ENCODE measurements around the gene CDT1. TPM values are rescaled to one million over a fixed set of nuclear protein-coding genes. Genes with fewer than 3 reads are reported as not detected.

CDT1 gene
- total and polyA plus RNA-seq, 2 donors (not counting 1 experiment from before 2014, with no cell fraction given) = 1.3 to 3.6 TPM

- H2AFZ ChIP-seq (ENCODE audit: low read length) = no peak overlapping the region
- no peak overlapping the region for H3K27ac ChIP-seq (ENCODE audit: insufficient read depth, low read length)
- H3K27me3 ChIP-seq (ENCODE audit: control insufficient read depth, insufficient read depth, low read length) = no peaks in the 10 kb centered on the region
- DNase-seq (ENCODE audit: low read depth in 2 of 2) = no peak
- peaks cover 4% of the 10 kb centered on the region for H3K4me1 ChIP-seq (ENCODE audit: control insufficient read depth, extremely low read depth, insufficient read depth, low read length)
- H3K9me3 ChIP-seq (ENCODE audit: control insufficient read depth, insufficient read depth, low read depth, low read length) = no peaks in the 10 kb centered on the region
- no peak overlapping the region for H3K9ac ChIP-seq (ENCODE audit: insufficient read depth, low read length)
- H3K36me3 ChIP-seq (ENCODE audit: control insufficient read depth, insufficient read depth, low read length) = no peaks in the 10 kb centered on the region
- peaks cover 5% of the 10 kb centered on the region for H3K79me2 ChIP-seq (ENCODE audit: control insufficient read depth, insufficient read depth, low read length)
- H3K4me3 ChIP-seq (replicated peaks in 1 of 4; ENCODE audit: control extremely low read depth in 1 of 4, insufficient read depth in 1 of 4, low read depth in 3 of 4, low read length in 4 of 4) = no peak overlapping the region
- H3K4me2 ChIP-seq (ENCODE audit: extremely low read depth, insufficient read depth, low read length) = no peak overlapping the region
- H4K20me1 ChIP-seq (ENCODE audit: control insufficient read depth, extremely low read depth, insufficient read depth, low read length) = no peaks in the 10 kb centered on the region
- TF ChIP-seq CTCF (conservative IDR thresholded peaks at IDR 0.05 in 1 of 2, IDR thresholded peaks at IDR 0.05 in 1 of 2; ENCODE audit: low read depth in 1 of 2, low read length in 2 of 2) (no peak), EZH2 (IDR thresholded peaks at IDR 0.05; ENCODE audit: low read length, missing control alignments) (no peak)
Observed at GRCh38 chr16:88851616-88852015, 48.0 kb downstream of the CDT1 start.

DNA sequence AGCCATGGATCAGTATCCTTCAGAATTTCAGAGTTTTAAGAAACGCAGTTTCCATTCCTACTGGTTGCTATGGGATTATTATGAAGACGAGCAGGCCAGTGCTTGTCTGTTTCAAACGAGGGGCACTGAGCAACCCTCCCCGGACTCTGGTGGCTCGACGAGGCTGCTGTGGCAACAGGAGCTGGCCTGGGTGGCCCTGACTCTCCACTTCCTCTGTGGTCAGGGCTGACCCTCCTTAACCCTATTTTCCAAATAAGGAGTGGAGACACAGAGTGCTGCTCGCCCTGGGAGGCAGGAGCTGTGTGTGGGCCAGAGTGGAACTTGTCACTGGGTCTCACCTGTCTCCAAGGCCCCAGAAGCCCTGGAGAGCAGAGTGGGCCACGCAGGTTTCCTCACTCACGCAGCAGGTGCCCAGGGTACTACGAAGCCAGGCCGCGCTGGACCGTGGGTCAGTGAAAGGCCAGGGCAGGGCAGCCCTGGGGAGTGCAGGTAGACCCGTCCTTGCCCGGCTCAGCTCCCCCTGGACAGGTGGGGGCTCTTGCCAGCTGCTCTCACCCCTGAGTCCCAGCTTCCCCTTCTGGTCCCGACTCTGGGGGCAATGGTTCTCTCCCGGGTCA is 49.8 kb downstream of the CDT1 start:
- DNase-seq (ENCODE audit: low read depth in 2 of 2) = no peak
- TF ChIP-seq EZH2 (IDR thresholded peaks at IDR 0.05; ENCODE audit: low read length, missing control alignments) = no peak
- TF ChIP-seq CTCF (conservative IDR thresholded peaks at IDR 0.05 in 1 of 2, IDR thresholded peaks at IDR 0.05 in 1 of 2; ENCODE audit: low read depth in 1 of 2, low read length in 2 of 2) = no peak
- no peak overlapping the region for H3K4me3 ChIP-seq (replicated peaks in 1 of 4; ENCODE audit: control extremely low read depth in 1 of 4, insufficient read depth in 1 of 4, low read depth in 3 of 4, low read length in 4 of 4)
- H3K9ac ChIP-seq (ENCODE audit: insufficient read depth, low read length) = no peak overlapping the region
- no peak overlapping the region for H3K4me2 ChIP-seq (ENCODE audit: extremely low read depth, insufficient read depth, low read length)
- H3K27ac ChIP-seq (ENCODE audit: insufficient read depth, low read length) = no peak overlapping the region
- peaks cover 5% of the 10 kb centered on the region for H3K79me2 ChIP-seq (ENCODE audit: control insufficient read depth, insufficient read depth, low read length)
- no peaks in the 10 kb centered on the region for H3K27me3 ChIP-seq (ENCODE audit: control insufficient read depth, insufficient read depth, low read length)
- no peaks in the 10 kb centered on the region for H4K20me1 ChIP-seq (ENCODE audit: control insufficient read depth, extremely low read depth, insufficient read depth, low read length)
- no peaks in the 10 kb centered on the region for H3K36me3 ChIP-seq (ENCODE audit: control insufficient read depth, insufficient read depth, low read length)
- no peak overlapping the region for H2AFZ ChIP-seq (ENCODE audit: low read length)
- peaks cover 4% of the 10 kb centered on the region for H3K4me1 ChIP-seq (ENCODE audit: control insufficient read depth, extremely low read depth, insufficient read depth, low read length)
- no peaks in the 10 kb centered on the region for H3K9me3 ChIP-seq (ENCODE audit: control insufficient read depth, insufficient read depth, low read depth, low read length)

- Histone ChIP-seq H3K36me3 (ENCODE audit: control insufficient read depth, insufficient read depth, low read length) (no peaks in the 10 kb centered on the region), H3K9me3 (ENCODE audit: control insufficient read depth, insufficient read depth, low read depth, low read length) (no peaks in the 10 kb centered on the region), H3K9ac (ENCODE audit: insufficient read depth, low read length) (no peak overlapping the region), H3K27me3 (ENCODE audit: control insufficient read depth, insufficient read depth, low read length) (no peaks in the 10 kb centered on the region), H3K27ac (ENCODE audit: insufficient read depth, low read length) (no peak overlapping the region), H3K4me1 (ENCODE audit: control insufficient read depth, extremely low read depth, insufficient read depth, low read length) (peaks cover 4% of the 10 kb centered on the region), H3K79me2 (ENCODE audit: control insufficient read depth, insufficient read depth, low read length) (peaks cover 5% of the 10 kb centered on the region), H2AFZ (ENCODE audit: low read length) (no peak overlapping the region), H4K20me1 (ENCODE audit: control insufficient read depth, extremely low read depth, insufficient read depth, low read length) (no peaks in the 10 kb centered on the region), H3K4me2 (ENCODE audit: extremely low read depth, insufficient read depth, low read length) (no peak overlapping the region), H3K4me3 (replicated peaks in 1 of 4; ENCODE audit: control extremely low read depth in 1 of 4, insufficient read depth in 1 of 4, low read depth in 3 of 4, low read length in 4 of 4) (no peak overlapping the region)
- TF ChIP-seq EZH2 (IDR thresholded peaks at IDR 0.05; ENCODE audit: low read length, missing control alignments) (no peak), CTCF (conservative IDR thresholded peaks at IDR 0.05 in 1 of 2, IDR thresholded peaks at IDR 0.05 in 1 of 2; ENCODE audit: low read depth in 1 of 2, low read length in 2 of 2) (no peak)
- DNase-seq (ENCODE audit: low read depth in 2 of 2) = no peak
Observed at GRCh38 chr16:88854306-88855111, 50.9 kb downstream of the CDT1 start.
